ENCODE results near the gene PPP2R3A. TPM values are rescaled to one million over a fixed set of nuclear protein-coding genes. Genes with fewer than 3 reads are reported as not detected.
"Not testable (repeated sequence)": the region's sequence is repeated elsewhere in the genome, so short reads cannot be mapped to it uniquely, and the experiment has no call there.

Gene PPP2R3A
- total RNA-seq, 1 donor from 2014 or later = 7.3 TPM

GRCh38 chr3:136023264-136023978 lies 57.9 kb downstream of the PPP2R3A start:
- no peak for DNase-seq

GRCh38 chr3:136036306-136036705 lies 70.8 kb downstream of the PPP2R3A start:
- DNase-seq = no peak

DNA sequence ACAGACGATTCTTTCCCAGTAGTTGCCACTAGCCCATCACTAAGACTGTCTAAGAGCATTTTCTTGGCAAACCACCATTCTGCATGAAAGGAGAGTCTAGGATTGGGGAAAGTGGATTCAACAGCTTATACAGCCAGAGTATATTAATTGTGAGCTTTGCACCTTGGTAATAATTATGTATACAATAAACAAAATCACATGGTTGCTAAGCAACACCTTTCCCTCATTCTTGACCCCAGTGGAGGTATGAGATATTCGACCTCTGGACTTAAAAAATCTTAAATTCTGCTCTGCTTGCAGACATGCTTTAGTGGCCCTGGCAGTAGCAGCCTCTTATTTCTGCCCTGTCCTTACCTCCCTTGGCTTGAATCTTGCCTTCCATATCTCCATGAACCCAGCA lies 73.1 kb downstream of the PPP2R3A start:
- no peak for DNase-seq

GRCh38 chr3:136042608-136043221 lies 77.2 kb downstream of the PPP2R3A start:
- peak; percentile 79 for DNase-seq

- DNase-seq = no peak
These were observed 79.6 kb downstream of the PPP2R3A start for GRCh38 chr3:136044980-136045745.

- no peak for DNase-seq
These were observed 82.5 kb downstream of the PPP2R3A start for GRCh38 chr3:136048068-136048467.

GRCh38 chr3:136050250-136050649 lies 84.7 kb downstream of the PPP2R3A start:
- DNase-seq = no peak

- DNase-seq = no peak
These were observed 90.0 kb downstream of the PPP2R3A start for GRCh38 chr3:136055491-136055890.

DNA sequence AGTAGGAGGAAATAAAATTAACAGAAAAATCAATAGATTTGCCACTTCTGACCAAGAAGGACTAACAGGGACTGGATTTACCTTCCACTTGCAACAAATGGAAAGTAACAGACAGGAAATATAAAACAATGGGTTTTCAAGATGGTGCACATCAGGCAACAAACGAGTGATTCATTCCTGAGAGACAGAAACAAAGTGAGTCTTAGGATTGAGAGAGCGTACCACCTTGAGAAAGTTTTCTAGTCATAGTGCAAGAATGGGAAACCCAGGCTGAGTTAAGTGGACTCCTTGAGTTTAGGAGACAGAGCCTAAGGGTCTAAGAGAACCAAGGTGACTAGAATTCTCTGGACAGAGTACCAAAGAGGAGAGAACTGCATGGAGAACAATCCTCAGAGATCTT lies 101.7 kb downstream of the PPP2R3A start:
- DNase-seq = peak; percentile 39

- DNase-seq = no peak
These were observed 103.2 kb downstream of the PPP2R3A start for GRCh38 chr3:136068708-136069107.

GRCh38 chr3:136069933-136070332 lies 104.4 kb downstream of the PPP2R3A start:
- no peak for DNase-seq

DNA sequence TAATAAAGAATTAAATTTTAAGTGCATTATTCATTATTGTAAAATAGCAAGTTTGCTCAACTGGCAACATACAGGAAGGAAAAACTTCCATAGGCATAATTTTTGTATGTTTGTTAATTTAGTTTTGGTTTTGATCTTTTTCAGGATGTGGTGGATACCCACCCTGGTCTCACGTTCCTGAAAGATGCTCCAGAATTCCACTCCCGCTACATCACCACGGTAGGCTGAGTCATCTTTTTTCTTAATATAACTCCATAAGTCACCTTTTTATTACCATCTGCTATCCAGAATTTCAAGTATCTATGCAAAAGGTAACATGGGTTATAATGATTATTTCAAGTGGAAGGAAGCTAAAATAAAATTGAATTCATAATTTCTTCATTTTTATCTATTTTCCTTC lies 104.8 kb downstream of the PPP2R3A start:
- DNase-seq = peak; percentile 11

DNA sequence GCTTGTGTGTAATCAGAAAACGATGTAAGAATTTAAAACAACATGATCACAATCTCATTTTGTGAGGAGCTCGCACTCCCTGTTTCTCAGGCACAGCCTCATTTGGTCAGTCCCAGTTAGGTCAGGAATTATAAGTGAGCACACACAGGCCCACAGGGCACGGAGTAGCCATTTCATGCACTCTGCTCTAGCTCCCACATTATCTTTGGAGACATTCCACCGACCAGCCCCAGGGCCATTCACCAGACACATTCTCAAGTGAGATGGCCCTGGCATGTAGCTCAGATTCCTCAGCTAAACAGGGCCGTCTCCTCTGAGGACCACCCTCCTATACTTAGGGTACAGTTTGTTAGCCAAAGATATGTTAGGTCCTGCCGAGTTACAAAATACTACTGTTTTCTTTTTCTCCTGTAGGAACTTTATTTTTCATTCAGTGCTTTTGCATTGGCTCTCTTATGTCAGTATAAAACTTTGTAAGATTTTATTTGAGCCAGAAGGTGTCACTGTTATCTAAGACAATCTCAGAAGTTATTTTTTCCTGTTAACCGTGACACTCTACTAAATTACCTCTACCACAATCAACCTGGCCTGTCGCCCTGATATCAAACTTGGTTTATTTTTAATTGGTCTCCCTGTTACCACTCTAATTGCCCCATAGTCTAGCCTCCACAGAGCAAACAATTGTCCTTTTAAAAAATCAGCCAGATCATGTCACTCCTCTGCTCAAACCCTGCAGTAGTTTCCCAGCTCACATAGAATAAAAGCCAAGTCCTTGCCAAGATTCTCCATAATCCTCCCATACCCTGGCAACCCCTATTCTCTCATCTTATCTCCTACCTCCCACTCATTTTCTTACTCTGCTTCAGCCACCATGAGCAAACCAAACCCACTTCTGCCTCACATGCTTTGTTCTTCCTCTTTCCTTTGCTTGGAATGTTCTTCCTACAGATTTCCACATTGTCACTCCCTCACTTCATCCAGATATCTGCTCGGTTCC lies 105.7 kb downstream of the PPP2R3A start:
- DNase-seq = peak; percentile 36

GRCh38 chr3:136074546-136075170 lies 109.1 kb downstream of the PPP2R3A start:
- DNase-seq = no peak

GRCh38 chr3:136075218-136075808 lies 109.8 kb downstream of the PPP2R3A start:
- peak; percentile 89 for DNase-seq

DNA sequence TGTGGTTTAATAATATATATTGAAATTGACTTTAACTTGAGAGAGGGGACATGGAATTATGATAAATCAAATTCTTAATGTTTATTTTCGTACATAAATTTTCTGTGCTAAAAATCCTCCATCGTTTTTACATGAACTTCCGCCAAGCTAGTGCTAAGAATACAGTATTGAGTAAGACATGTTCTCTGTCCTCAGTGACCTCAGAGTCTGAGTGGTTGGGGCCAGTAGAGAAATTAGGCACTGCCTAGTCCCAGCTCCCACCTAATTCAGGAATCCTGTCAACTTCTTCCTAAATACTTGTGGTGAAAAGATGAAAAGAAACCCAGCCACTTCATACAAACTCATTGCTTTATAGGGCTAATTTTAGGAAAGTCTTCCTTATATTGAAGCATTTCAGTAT lies 110.3 kb downstream of the PPP2R3A start:
- DNase-seq = no peak

DNA sequence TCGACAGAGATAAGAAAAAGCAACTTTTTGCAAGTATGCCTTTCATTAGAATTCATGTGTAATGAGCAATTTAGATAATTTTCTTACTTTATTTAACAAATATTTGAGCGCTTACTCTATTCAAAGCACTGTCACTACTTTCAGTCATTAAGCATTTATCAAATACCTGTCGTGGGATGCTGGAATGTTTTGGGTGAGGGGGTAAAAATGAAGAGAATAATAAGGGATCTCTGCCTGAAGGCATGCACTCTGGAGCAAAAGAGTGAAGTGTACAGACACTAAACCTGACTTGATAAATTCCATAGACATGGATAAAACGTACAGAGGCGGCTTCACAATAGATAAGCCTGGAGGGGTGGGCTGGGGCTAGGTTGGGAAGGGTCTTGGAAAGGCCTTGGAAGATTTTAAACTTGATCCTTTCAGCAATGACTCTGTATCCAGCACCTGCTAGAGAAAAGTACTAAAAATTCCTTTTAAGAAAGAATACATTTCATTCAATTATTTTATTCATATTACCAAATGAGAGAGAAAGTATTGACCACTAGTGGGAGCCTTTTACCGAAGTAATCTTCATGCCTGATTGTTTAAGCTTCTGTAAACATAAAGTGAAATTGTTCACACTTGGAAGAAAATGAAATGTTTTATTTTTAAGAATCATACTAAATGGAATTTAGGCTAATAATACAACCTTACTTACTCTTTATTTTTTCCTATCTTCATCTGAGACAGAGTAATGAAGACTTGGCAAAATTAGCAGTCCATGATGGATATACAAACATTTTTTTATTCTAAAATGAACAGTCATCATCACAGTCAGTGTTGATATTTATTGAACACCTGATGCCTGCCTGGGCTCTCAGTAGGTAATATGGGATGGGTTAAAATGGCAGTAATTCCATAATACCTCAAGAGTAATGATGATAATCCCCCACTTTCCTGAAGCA lies 113.2 kb downstream of the PPP2R3A start:
- peak; percentile 65 for DNase-seq

GRCh38 chr3:136083641-136084382 lies 118.3 kb downstream of the PPP2R3A start:
- not testable (repeated sequence) for DNase-seq

GRCh38 chr3:136085067-136085466 lies 119.5 kb downstream of the PPP2R3A start:
- DNase-seq = not testable (repeated sequence)

- DNase-seq = peak; percentile 66
These were observed 128.2 kb downstream of the PPP2R3A start for GRCh38 chr3:136093771-136094170.

Data from dermis blood vessel endothelial cell (primary cell).